ENCODE data around the gene ZNF804A.

DNA sequence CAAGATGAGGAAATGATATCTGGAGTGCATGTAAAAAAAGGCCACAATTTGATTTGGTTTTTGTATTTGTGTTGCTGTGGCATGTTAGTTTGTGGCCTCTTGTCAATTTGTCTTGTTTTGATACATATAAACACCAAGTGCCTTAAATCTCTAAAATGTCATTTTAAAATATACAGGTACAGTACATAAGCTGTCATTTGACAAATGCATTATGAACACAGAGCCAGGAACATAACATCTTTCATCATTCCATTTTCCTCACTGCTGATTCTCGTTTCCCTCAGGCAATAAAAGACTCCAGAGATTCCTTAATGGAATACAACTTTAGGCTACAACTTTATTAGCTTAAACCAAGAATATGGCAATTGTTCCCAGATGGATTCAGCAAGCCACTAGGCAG is 217.5 kb downstream of the ZNF804A start:
- TF ChIP-seq POLR2AphosphoS5 (IDR thresholded peaks at IDR 0.05), result no peak
- TF ChIP-seq, protein P1, sequence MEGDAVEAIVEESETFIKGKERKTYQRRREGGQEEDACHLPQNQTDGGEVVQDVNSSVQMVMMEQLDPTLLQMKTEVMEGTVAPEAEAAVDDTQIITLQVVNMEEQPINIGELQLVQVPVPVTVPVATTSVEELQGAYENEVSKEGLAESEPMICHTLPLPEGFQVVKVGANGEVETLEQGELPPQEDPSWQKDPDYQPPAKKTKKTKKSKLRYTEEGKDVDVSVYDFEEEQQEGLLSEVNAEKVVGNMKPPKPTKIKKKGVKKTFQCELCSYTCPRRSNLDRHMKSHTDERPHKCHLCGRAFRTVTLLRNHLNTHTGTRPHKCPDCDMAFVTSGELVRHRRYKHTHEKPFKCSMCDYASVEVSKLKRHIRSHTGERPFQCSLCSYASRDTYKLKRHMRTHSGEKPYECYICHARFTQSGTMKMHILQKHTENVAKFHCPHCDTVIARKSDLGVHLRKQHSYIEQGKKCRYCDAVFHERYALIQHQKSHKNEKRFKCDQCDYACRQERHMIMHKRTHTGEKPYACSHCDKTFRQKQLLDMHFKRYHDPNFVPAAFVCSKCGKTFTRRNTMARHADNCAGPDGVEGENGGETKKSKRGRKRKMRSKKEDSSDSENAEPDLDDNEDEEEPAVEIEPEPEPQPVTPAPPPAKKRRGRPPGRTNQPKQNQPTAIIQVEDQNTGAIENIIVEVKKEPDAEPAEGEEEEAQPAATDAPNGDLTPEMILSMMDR (IDR thresholded peaks at IDR 0.05), result no peak
